HTR-8/SVneo (cell line): Measurements from ENCODE around the gene EFCAB3.
"Not testable (repeated sequence)": the region's sequence is repeated elsewhere in the genome, so short reads cannot be mapped to it uniquely, and the experiment has no call there.

Experiments
- DNase-seq: peaks from one replicate; pipeline ENCODE4 v3.0.0; 2011; ENCODE audit warnings: low spot score, mixed read lengths; ENCODE audit not compliant: insufficient read length
- FAIRE-seq: peaks from 2 replicates; lab custom pipeline; 2011; peaks lifted over from hg19 to GRCh38; lab: Jason Lieb, UNC

EFCAB3 gene

DNA sequence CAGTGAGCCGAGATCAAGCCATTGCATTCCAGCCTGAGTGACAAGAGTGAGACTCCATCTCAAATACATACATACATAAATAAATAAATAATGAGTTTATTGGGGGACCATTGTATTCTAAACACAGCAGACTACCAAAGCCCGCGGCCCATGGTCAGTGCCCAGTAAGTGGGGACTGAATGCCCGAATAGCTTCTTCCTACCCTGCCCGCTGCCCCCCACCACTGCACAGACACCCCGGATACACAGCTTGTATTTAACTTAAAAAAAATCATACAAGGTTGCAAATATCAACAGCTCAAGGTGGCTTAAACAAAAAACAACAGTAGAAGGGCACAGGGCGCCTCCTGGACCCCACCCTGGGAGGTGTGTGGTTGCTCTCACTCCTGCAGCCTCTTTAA, 75.7 kb downstream of the EFCAB3 start:
- FAIRE-seq (no peak), DNase-seq (no peak)

DNA sequence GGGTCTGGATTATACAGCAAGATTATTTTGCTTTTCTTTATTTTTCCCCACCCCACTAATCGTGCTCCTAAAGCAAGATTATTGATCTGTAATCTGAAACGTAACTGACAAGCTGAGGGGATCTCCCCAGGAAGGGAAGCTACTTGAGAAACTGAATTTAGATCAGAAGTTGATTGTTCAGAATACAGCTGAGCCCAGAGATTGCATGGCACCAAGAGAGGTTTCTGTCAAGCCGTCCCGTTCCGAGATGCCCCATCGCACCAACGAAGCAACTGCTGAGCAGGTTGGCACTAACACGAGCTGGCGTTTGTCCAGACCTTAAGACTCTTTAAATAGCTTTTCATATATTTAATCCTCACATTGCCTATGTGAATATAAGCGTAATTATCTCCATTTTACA, 78.1 kb downstream of the EFCAB3 start:
- FAIRE-seq, DNase-seq: not testable (repeated sequence)

DNA sequence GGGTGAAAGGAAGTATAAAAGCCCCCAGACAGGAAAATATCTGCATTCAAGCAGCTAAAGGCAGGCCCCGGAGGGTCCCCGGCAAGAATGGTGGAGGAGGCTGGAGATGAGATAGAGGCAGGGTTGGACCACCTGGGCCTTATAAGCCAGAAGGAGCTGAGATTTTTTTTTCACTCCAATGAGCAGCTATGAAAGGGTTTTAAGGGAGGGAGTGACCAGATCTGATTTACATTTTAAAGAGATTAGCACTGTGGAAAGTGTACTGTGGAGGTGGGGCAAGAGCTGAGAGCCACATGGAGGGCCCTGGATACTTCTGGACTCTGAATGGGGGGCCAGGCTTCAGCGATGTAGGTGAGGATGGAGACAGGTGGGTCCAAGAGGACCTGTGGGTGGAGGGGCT, 84.1 kb downstream of the EFCAB3 start:
- not testable (repeated sequence) for DNase-seq, FAIRE-seq

- not testable (repeated sequence) for DNase-seq, FAIRE-seq
Observed at GRCh38 chr17:62465271-62465670, 84.9 kb downstream of the EFCAB3 start.
